Kidney (tissue), 14 donors: Measurements from ENCODE around the gene SMARCA2. TPM values are rescaled to one million over a fixed set of nuclear protein-coding genes. Genes with fewer than 3 reads are reported as not detected.

ENCODE experiments used
- DNase-seq, 5 donors: peaks; one replicate each; pipeline ENCODE4 v3.0.0-alpha.2; 2013 to 2020
- FAIRE-seq: peaks from 2 replicates; lab custom pipeline; 2012; peaks lifted over from hg19 to GRCh38; lab: Jason Lieb, UNC
- H3K27ac ChIP-seq, 2 donors: one replicate each; pipeline ENCODE4 v1.7.0; 2013; ENCODE audit warnings: low read depth in 2 of 2, low read length in 2 of 2, inconsistent platforms in 1 of 2
- H3K27me3 ChIP-seq: one replicate; pipeline ENCODE4 v1.7.1; 2013; ENCODE audit warnings: low read length, inconsistent platforms; ENCODE audit not compliant: control insufficient read depth, insufficient read depth
- H3K36me3 ChIP-seq, 3 donors: one replicate each; pipeline versions ENCODE4 v1.7.0 to v1.7.1; 2013; ENCODE audit warnings: low read length in 3 of 3, control low read depth in 1 of 3, inconsistent platforms in 1 of 3; ENCODE audit not compliant: insufficient read depth in 3 of 3, control insufficient read depth in 2 of 3
- H3K4me1 ChIP-seq, 3 donors: one replicate each; pipeline versions ENCODE4 v1.7.0 to v1.7.1; 2013; ENCODE audit warnings: low read length in 3 of 3, inconsistent platforms in 1 of 3, low read depth in 1 of 3; ENCODE audit not compliant: control insufficient read depth in 2 of 3, insufficient read depth in 2 of 3
- H3K4me3 ChIP-seq, 3 donors: one replicate each; pipeline versions ENCODE4 v1.7.0 to v1.8.1; 2013; ENCODE audit warnings: low read length in 3 of 3, control low read depth in 1 of 3, inconsistent platforms in 1 of 3
- H3K9ac ChIP-seq, 3 donors: one replicate each; pipeline versions ENCODE4 v1.7.0 to v1.7.1; 2013; ENCODE audit warnings: low read length in 3 of 3, control low read depth in 1 of 3, inconsistent platforms in 1 of 3
- H3K9me3 ChIP-seq, 3 donors: one replicate each; pipeline versions ENCODE4 v1.7.0 to v1.7.1; 2013; ENCODE audit warnings: low read length in 3 of 3, control low read depth in 1 of 3, inconsistent platforms in 1 of 3; ENCODE audit not compliant: control insufficient read depth in 2 of 3, insufficient read depth in 1 of 3
- intact Hi-C: fragments of 100-400 bp; cut with DNase I; formaldehyde crosslinking; loops from one replicate; pipeline ENCODE4 v1.11.1; 2022
- polyA plus RNA-seq: library from polyadenylated mRNA; stranded (reverse); fragments of 350-450 nt; fragmentation: Illumina TruSeq; extraction: RNeasy Lipid Tissue Mini Kit (QIAGEN cat#74804); gene quantifications from one replicate; pipeline ENCODE4 v1.2.3, GENCODE V29; 2014; ENCODE audit warnings: low read depth, low replicate concordance; ENCODE audit not compliant: insufficient read depth
- total RNA-seq: library from RNA; stranded (reverse); fragmentation: NEBNext Ultra II Directional; extraction: Animal tissue kit (Norgen Biotek cat#: 25700); gene quantifications from one replicate; pipeline ENCODE4 v1.2.1, GENCODE V29; 2021
- TF ChIP-seq, protein P1 (sequence below): IDR thresholded peaks from 3 replicates; pipeline ENCODE4 v1.5.1; 2012; ENCODE audit warnings: mild to moderate bottlenecking, moderate library complexity, borderline replicate concordance; ENCODE audit not compliant: insufficient read depth; ENCODE audit errors: extremely low read depth
- donor health status: control.
- donor health status: control.
- donor health status: control.
- donor health status: control.
- donor health status: control.
- donor health status: DM: yes; HTN: yes; CAD: no.
- donor health status: Normal renal cell carcinoma (clear cell type).

SMARCA2 gene
- total and polyA plus RNA-seq, 2 donors from 2014 or later: 54.3 to 189 TPM

DNA sequence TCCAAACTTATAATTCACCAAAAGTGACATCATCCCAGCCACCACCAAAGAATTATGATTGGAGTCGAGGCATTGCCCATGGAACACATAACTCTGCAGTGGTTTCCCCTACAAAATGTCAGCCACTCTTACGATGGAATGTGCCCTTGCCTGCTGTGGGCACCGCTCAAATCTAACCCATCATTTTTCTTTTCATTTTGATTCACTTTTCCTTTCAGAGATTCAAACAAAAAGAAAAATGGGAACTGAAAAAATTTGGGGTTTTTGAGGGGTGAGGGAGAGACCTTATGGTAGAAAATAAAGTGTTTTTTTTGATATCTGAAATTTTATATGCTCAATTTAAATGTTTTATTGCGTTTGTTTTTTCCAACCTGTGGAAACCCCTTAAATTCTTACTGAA is 28.1 kb downstream of the SMARCA2 start:
- Histone ChIP-seq H3K27me3 (peaks cover 3% of the 10 kb centered on the region), H3K4me3 (no peak overlapping the region), H3K9ac (no peak overlapping the region), H3K27ac (no peak overlapping the region), H3K9me3 (no peaks in the 10 kb centered on the region), H3K36me3 (peaks cover 2 to 20% (median 18%) of the 10 kb centered on the region in 3 donors), H3K4me1 (no peaks in the 10 kb centered on the region)
- intact Hi-C loops: no loop called here
- DNase-seq (no peak), FAIRE-seq (no peak)
- TF ChIP-seq, protein P1, sequence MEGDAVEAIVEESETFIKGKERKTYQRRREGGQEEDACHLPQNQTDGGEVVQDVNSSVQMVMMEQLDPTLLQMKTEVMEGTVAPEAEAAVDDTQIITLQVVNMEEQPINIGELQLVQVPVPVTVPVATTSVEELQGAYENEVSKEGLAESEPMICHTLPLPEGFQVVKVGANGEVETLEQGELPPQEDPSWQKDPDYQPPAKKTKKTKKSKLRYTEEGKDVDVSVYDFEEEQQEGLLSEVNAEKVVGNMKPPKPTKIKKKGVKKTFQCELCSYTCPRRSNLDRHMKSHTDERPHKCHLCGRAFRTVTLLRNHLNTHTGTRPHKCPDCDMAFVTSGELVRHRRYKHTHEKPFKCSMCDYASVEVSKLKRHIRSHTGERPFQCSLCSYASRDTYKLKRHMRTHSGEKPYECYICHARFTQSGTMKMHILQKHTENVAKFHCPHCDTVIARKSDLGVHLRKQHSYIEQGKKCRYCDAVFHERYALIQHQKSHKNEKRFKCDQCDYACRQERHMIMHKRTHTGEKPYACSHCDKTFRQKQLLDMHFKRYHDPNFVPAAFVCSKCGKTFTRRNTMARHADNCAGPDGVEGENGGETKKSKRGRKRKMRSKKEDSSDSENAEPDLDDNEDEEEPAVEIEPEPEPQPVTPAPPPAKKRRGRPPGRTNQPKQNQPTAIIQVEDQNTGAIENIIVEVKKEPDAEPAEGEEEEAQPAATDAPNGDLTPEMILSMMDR: no peak

GRCh38 chr9:2043881-2044462 is 28.8 kb downstream of the SMARCA2 start:
- H3K4me1 ChIP-seq: no peaks in the 10 kb centered on the region
- intact Hi-C loops: no loop called here
- no peak overlapping the region for H3K9ac ChIP-seq
- no peak overlapping the region for H3K27ac ChIP-seq
- H3K9me3 ChIP-seq: no peaks in the 10 kb centered on the region
- TF ChIP-seq, protein P1: no peak
- FAIRE-seq (no peak), DNase-seq (no peak)
- no peak overlapping the region for H3K4me3 ChIP-seq
- H3K36me3 ChIP-seq: peaks cover 2 to 20% (median 18%) of the 10 kb centered on the region in 3 donors
- H3K27me3 ChIP-seq: peaks cover 3% of the 10 kb centered on the region

DNA sequence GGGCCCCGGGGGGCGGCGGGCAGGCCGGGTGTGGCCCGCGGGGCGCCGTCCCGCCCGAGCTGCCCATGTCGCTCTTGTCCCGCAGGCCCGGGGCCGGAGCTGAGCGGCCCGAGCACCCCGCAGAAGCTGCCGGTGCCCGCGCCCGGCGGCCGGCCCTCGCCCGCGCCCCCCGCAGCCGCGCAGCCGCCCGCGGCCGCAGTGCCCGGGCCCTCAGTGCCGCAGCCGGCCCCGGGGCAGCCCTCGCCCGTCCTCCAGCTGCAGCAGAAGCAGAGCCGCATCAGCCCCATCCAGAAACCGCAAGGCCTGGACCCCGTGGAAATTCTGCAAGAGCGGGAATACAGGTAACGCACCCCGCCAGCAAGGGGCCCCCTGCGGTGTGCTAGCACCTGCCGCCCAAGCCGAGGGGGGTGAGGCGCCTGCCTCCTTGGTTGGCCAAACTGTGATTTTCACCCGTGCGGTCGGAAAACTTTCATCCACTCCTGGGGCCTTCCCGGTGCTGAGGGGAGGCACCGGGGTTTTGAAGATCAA is 32.1 kb downstream of the SMARCA2 start:
- Histone ChIP-seq H3K27ac (no peak overlapping the region), H3K9me3 (no peaks in the 10 kb centered on the region), H3K36me3 (peaks cover 2 to 7% (median 3%) of the 10 kb centered on the region in 3 donors), H3K9ac (no peak overlapping the region), H3K4me1 (no peaks in the 10 kb centered on the region), H3K27me3 (peaks cover 3% of the 10 kb centered on the region), H3K4me3 (no peak overlapping the region)
- intact Hi-C loops: no loop called here
- FAIRE-seq (no peak), DNase-seq (peak in 1 of 5 donors; percentile 48)
- TF ChIP-seq, protein P1: no peak
